Measurements from ENCODE around the gene TAF4.
"Not testable (repeated sequence)": the region's sequence is repeated elsewhere in the genome, so short reads cannot be mapped to it uniquely, and the experiment has no call there.

TAF4 gene

GRCh38 chr20:61957961-61958715 lies 107.5 kb downstream of the TAF4 start:
- DNase-seq: no peak

GRCh38 chr20:61956396-61957342 lies 109.0 kb downstream of the TAF4 start:
- no peak for DNase-seq

- DNase-seq: no peak
These were observed 109.8 kb downstream of the TAF4 start for GRCh38 chr20:61955668-61956395.

GRCh38 chr20:61954276-61955021 lies 111.2 kb downstream of the TAF4 start:
- DNase-seq: no peak

GRCh38 chr20:61953037-61954021 lies 112.4 kb downstream of the TAF4 start:
- no peak for DNase-seq

GRCh38 chr20:61951695-61952533 lies 113.8 kb downstream of the TAF4 start:
- no peak for DNase-seq

GRCh38 chr20:61950641-61951071 lies 115.0 kb downstream of the TAF4 start:
- no peak for DNase-seq

GRCh38 chr20:61949714-61950640 lies 115.7 kb downstream of the TAF4 start:
- DNase-seq: no peak

- no peak for DNase-seq
These were observed 116.3 kb downstream of the TAF4 start for GRCh38 chr20:61949363-61949713.

GRCh38 chr20:61948586-61949362 lies 116.9 kb downstream of the TAF4 start:
- DNase-seq: no peak

GRCh38 chr20:61948056-61948455 lies 117.6 kb downstream of the TAF4 start:
- DNase-seq: not testable (repeated sequence)

- DNase-seq: not testable (repeated sequence)
These were observed 120.2 kb downstream of the TAF4 start for GRCh38 chr20:61945495-61945894.

- not testable (repeated sequence) for DNase-seq
These were observed 120.7 kb downstream of the TAF4 start for GRCh38 chr20:61944967-61945366.

- no peak for DNase-seq
These were observed 123.2 kb downstream of the TAF4 start for GRCh38 chr20:61942526-61942925.

GRCh38 chr20:61941721-61942405 lies 123.8 kb downstream of the TAF4 start:
- DNase-seq: no peak

GRCh38 chr20:61940976-61941720 lies 124.5 kb downstream of the TAF4 start:
- no peak for DNase-seq

- DNase-seq: no peak
These were observed 125.2 kb downstream of the TAF4 start for GRCh38 chr20:61940491-61940890.

Measured in CD4-positive, alpha-beta T cell treated with Interferon gamma for 1 hour (primary cell).